OCI-LY1 (cell line): ENCODE data around the gene POU4F1.

Source experiments
- H2AFZ ChIP-seq: fragments of 200-600 bp; sonication (generic), shearing (Covaris generic); 2 replicates; pipeline ENCODE4 v1.6.0; 2014; ENCODE audit warnings: antibody characterized with exemption, mild to moderate bottlenecking, low read length
- H3F3A ChIP-seq: fragments of 200-600 bp; sonication (generic), shearing (Covaris generic); 2 replicates; pipeline ENCODE4 v1.6.0; 2014; ENCODE audit warnings: mild to moderate bottlenecking, antibody characterized with exemption, low read length, moderate library complexity; ENCODE audit not compliant: insufficient read depth
- H3K27ac ChIP-seq: fragments of 200-600 bp; sonication (generic); 2 replicates; pipeline ENCODE4 v1.5.1; 2014; ENCODE audit warnings: low read length, mixed run types, mild to moderate bottlenecking, low read depth; ENCODE audit not compliant: poor library complexity, severe bottlenecking
- H3K27me3 ChIP-seq: fragments of 200-600 bp; sonication (generic); 2 replicates; pipeline ENCODE4 v1.6.0; 2014; ENCODE audit warnings: antibody characterized with exemption, mild to moderate bottlenecking, low read length, moderate library complexity; ENCODE audit not compliant: insufficient read depth
- H3K36me3 ChIP-seq: fragments of 200-600 bp; sonication (generic); 2 replicates; pipeline ENCODE4 v1.6.1; 2014; ENCODE audit warnings: mild to moderate bottlenecking, antibody characterized with exemption, low read length, moderate library complexity, mixed read lengths; ENCODE audit not compliant: insufficient read depth
- H3K4me1 ChIP-seq: fragments of 200-600 bp; sonication (generic); 2 replicates; pipeline ENCODE4 v1.5.1; 2014; ENCODE audit warnings: mild to moderate bottlenecking, low read length, moderate library complexity; ENCODE audit not compliant: insufficient read depth, severe bottlenecking
- H3K4me2 ChIP-seq: fragments of 200-600 bp; sonication (generic), shearing (Covaris generic); 2 replicates; pipeline ENCODE4 v1.6.1; 2014; ENCODE audit warnings: low read length
- H3K4me3 ChIP-seq: fragments of 200-600 bp; sonication (generic); 2 replicates; pipeline ENCODE4 v1.5.1; 2014; ENCODE audit warnings: low read length, low read depth, mild to moderate bottlenecking, mixed read lengths; ENCODE audit not compliant: poor library complexity, severe bottlenecking
- H3K79me2 ChIP-seq: fragments of 200-600 bp; shearing (Covaris generic); 2 replicates; pipeline ENCODE4 v1.6.1; 2016; ENCODE audit warnings: mixed run types, low read length, mixed read lengths; ENCODE audit not compliant: insufficient read depth
- H3K9ac ChIP-seq: fragments of 200-600 bp; sonication (generic), shearing (Covaris generic); 2 replicates; pipeline ENCODE4 v1.6.1; 2014; ENCODE audit warnings: mild to moderate bottlenecking, low read length, mixed read lengths
- H3K9me2 ChIP-seq: fragments of 200-600 bp; sonication (generic), shearing (Covaris generic); 2 replicates; pipeline ENCODE4 v1.6.1; 2014; ENCODE audit warnings: low read depth, mild to moderate bottlenecking, low read length, mixed read lengths
- H3K9me3 ChIP-seq: fragments of 200-600 bp; shearing (Covaris generic); 2 replicates; pipeline ENCODE4 v1.6.1; 2014; ENCODE audit warnings: low read length, mixed read lengths
- H4K20me1 ChIP-seq: fragments of 200-600 bp; sonication (generic), shearing (Covaris generic); 2 replicates; pipeline ENCODE4 v1.6.0; 2016; ENCODE audit warnings: mild to moderate bottlenecking, low read length; ENCODE audit not compliant: insufficient read depth
- CTCF ChIP-seq: fragments of 200-600 bp; sonication (generic), shearing (Covaris generic); IDR thresholded peaks from 2 replicates; pipeline ENCODE4 v1.5.1; 2017; ENCODE audit warnings: mild to moderate bottlenecking, antibody characterized with exemption, low read length, moderate library complexity, mixed read lengths
- EZH2 ChIP-seq: fragments of 200-600 bp; sonication (generic), shearing (Covaris generic); IDR thresholded peaks from 2 replicates; pipeline ENCODE4 v1.8.0; 2017; ENCODE audit warnings: borderline replicate concordance, mixed run types, mild to moderate bottlenecking, antibody characterized with exemption, low read length, moderate library complexity, mixed read lengths

Gene POU4F1

GRCh38 chr13:78618411-78618810 is 15.1 kb upstream of the POU4F1 start:
- Histone ChIP-seq H3K4me1 (no peaks in the 10 kb centered on the region), H3K4me2 (no peak overlapping the region), H2AFZ (no peak overlapping the region), H4K20me1 (no peaks in the 10 kb centered on the region), H3K9ac (no peak overlapping the region), H3K27ac (no peak overlapping the region), H3K4me3 (no peak overlapping the region), H3K9me2 (no peaks in the 10 kb centered on the region), H3K27me3 (no peaks in the 10 kb centered on the region), H3K36me3 (peaks cover 66% of the 10 kb centered on the region), H3K79me2 (no peaks in the 10 kb centered on the region), H3F3A (no peaks in the 10 kb centered on the region), H3K9me3 (no peaks in the 10 kb centered on the region)
- TF ChIP-seq EZH2 (no peak), CTCF (no peak)

GRCh38 chr13:78611040-78611439 is 7.7 kb upstream of the POU4F1 start:
- no peaks in the 10 kb centered on the region for H3K9me2 ChIP-seq

GRCh38 chr13:78610381-78610883 is 7.1 kb upstream of the POU4F1 start:
- H3K9me3 ChIP-seq = no peaks in the 10 kb centered on the region
- no peaks in the 10 kb centered on the region for H3K79me2 ChIP-seq
- no peaks in the 10 kb centered on the region for H4K20me1 ChIP-seq
- H3F3A ChIP-seq = no peaks in the 10 kb centered on the region
- no peaks in the 10 kb centered on the region for H3K27me3 ChIP-seq
- H3K27ac ChIP-seq = no peak overlapping the region
- H3K9ac ChIP-seq = no peak overlapping the region
- no peak overlapping the region for H3K4me2 ChIP-seq
- H3K36me3 ChIP-seq = peaks cover 15% of the 10 kb centered on the region
- no peak overlapping the region for H3K4me3 ChIP-seq
- TF ChIP-seq CTCF (no peak), EZH2 (no peak)
- H3K9me2 ChIP-seq = no peaks in the 10 kb centered on the region
- no peaks in the 10 kb centered on the region for H3K4me1 ChIP-seq
- no peak overlapping the region for H2AFZ ChIP-seq

More at GRCh38 chr13:78611040-78611439, 7.7 kb upstream of the POU4F1 start:
- no peak overlapping the region for H3K4me3 ChIP-seq
- no peaks in the 10 kb centered on the region for H3K27me3 ChIP-seq
- H3K79me2 ChIP-seq = no peaks in the 10 kb centered on the region
- H3K9me3 ChIP-seq = no peaks in the 10 kb centered on the region
- TF ChIP-seq CTCF (no peak), EZH2 (no peak)
- H2AFZ ChIP-seq = no peak overlapping the region
- H3K4me2 ChIP-seq = no peak overlapping the region
- peaks cover 21% of the 10 kb centered on the region for H3K36me3 ChIP-seq
- no peaks in the 10 kb centered on the region for H4K20me1 ChIP-seq
- no peak overlapping the region for H3K9ac ChIP-seq
- H3K27ac ChIP-seq = no peak overlapping the region
- no peaks in the 10 kb centered on the region for H3K4me1 ChIP-seq
- no peaks in the 10 kb centered on the region for H3F3A ChIP-seq
